Common myeloid progenitor, CD34-positive (primary cell): ENCODE results near the gene NT5C3A.

Source experiments
- CTCF ChIA-PET: fragments of 350-600 bp; sonication (Branson Sonifier 250); formaldehyde crosslinking; loops from one replicate; lab custom pipeline; 2021; ENCODE audit warnings: antibody characterized with exemption; lab: Charles Lee
- POLR2A ChIA-PET: fragments of 350-600 bp; sonication (Branson Sonifier 250); formaldehyde crosslinking; loops from one replicate; lab custom pipeline; 2021; ENCODE audit warnings: antibody characterized with exemption; lab: Charles Lee
- DNase-seq, 3 donors: peaks; one replicate each; pipeline versions ENCODE4 v3.0.0 to v3.0.0-alpha.2; 2013
- H3K27ac ChIP-seq, 2 experiments: 1 replicate in 1 of 2; 2 replicates in 1 of 2; pipeline ENCODE4 v1.7.0; 2013; ENCODE audit warnings: inconsistent platforms in 2 of 2, low read length in 2 of 2, mild to moderate bottlenecking in 2 of 2, low read depth in 1 of 2, moderate library complexity in 1 of 2; ENCODE audit not compliant: severe bottlenecking in 2 of 2, insufficient read depth in 1 of 2, poor library complexity in 1 of 2
- H3K27me3 ChIP-seq, 5 experiments: replicated peaks in 2 of 5; 1 replicate in 3 of 5; 2 replicates in 2 of 5; pipeline versions ENCODE4 v1.6.1 to v1.7.0; 2013; ENCODE audit warnings: low read length in 4 of 5, mild to moderate bottlenecking in 2 of 5, moderate library complexity in 2 of 5, inconsistent platforms in 1 of 5; ENCODE audit not compliant: insufficient read depth in 5 of 5, control insufficient read depth in 4 of 5
- H3K36me3 ChIP-seq, 4 experiments: 1 replicate in 2 of 4; 2 replicates in 2 of 4; pipeline versions ENCODE4 v1.6.1 to v1.7.0; 2013; ENCODE audit warnings: low read length in 3 of 4, control low read depth in 1 of 4, mild to moderate bottlenecking in 1 of 4; ENCODE audit not compliant: control insufficient read depth in 4 of 4, insufficient read depth in 4 of 4
- H3K4me1 ChIP-seq, 4 experiments: 1 replicate in 3 of 4; 2 replicates in 1 of 4; pipeline versions ENCODE4 v1.6.1 to v1.7.1; 2013; ENCODE audit warnings: low read length in 3 of 4, mild to moderate bottlenecking in 3 of 4, control low read depth in 1 of 4, inconsistent platforms in 1 of 4, moderate library complexity in 1 of 4; ENCODE audit not compliant: control insufficient read depth in 4 of 4, insufficient read depth in 4 of 4; ENCODE audit errors: control extremely low read depth in 1 of 4
- H3K4me3 ChIP-seq, 7 experiments: 1 replicate in 4 of 7; 2 replicates in 3 of 7; pipeline versions ENCODE4 v1.5.1 to v1.7.0; 2013; ENCODE audit warnings: mild to moderate bottlenecking in 7 of 7, low read length in 6 of 7, moderate library complexity in 6 of 7, inconsistent platforms in 2 of 7, low read depth in 2 of 7, control low read depth in 1 of 7; ENCODE audit not compliant: insufficient read depth in 4 of 7, control insufficient read depth in 1 of 7; ENCODE audit errors: extremely low read depth in 1 of 7
- H3K9me3 ChIP-seq, 5 experiments: 1 replicate in 4 of 5; 2 replicates in 1 of 5; pipeline versions ENCODE4 v1.6.1 to v1.7.1; 2013; ENCODE audit warnings: low read length in 4 of 5, mild to moderate bottlenecking in 2 of 5, inconsistent platforms in 1 of 5, low read depth in 1 of 5, moderate library complexity in 1 of 5; ENCODE audit not compliant: control insufficient read depth in 4 of 5, insufficient read depth in 2 of 5; ENCODE audit errors: control extremely low read depth in 1 of 5
- WGBS: methylation state at CpG from one replicate; pipeline ENCODE4 v1.1.5; 2013; ENCODE audit not compliant: insufficient coverage; 5-methylcytosine and 5-hydroxymethylcytosine counted together

Gene NT5C3A

GRCh38 chr7:33039257-33039902 is 23.2 kb downstream of the NT5C3A start:
- Histone ChIP-seq H3K27me3 (no peaks in the 10 kb centered on the region), H3K27ac (peak overlapping the region in 1 of 2 experiments; percentile 29), H3K9me3 (no peaks in the 10 kb centered on the region), H3K4me1 (peaks cover 20 to 52% (median 34%) of the 10 kb centered on the region in 4 experiments), H3K4me3 (peak overlapping the region in 6 of 7 experiments; percentile 35 to 75 (median 61)), H3K36me3 (peaks cover 3 to 5% (median 3%) of the 10 kb centered on the region in 4 experiments)
- CTCF ChIA-PET, result interaction anchor here (0.6 to 2.8 kb wide), 9 partner anchors 10 to 239 kb away, joined by 3 to 22 read pairs (median 4); partner anchors contain the start of gene RP9
- WGBS, result no CpG with 5 or more reads among the region's 5 CpGs
- POLR2A ChIA-PET, result interaction anchor here (0.6 to 1.2 kb wide), 2 partner anchors 10 to 164 kb away, joined by 3 to 4 read pairs; no protein-coding TSS in a partner anchor
- DNase-seq, result peak in 2 of 3 donors; percentile 52 to 66

GRCh38 chr7:33038639-33039038 is 23.9 kb downstream of the NT5C3A start:
- POLR2A ChIA-PET, result interaction anchor here (1.2 kb wide), 1 partner anchor 163 kb away, joined by 3 read pairs; no protein-coding TSS in a partner anchor
- DNase-seq, result no peak
- peaks cover 3 to 6% (median 4%) of the 10 kb centered on the region in 4 experiments for H3K36me3 ChIP-seq
- no peaks in the 10 kb centered on the region for H3K27me3 ChIP-seq
- peaks cover 19 to 46% (median 32%) of the 10 kb centered on the region in 4 experiments for H3K4me1 ChIP-seq
- no peak overlapping the region for H3K27ac ChIP-seq
- WGBS, result 40% methylated on average over 2 of the region's 2 CpGs
- CTCF ChIA-PET, result interaction anchor here (2.6 to 2.8 kb wide), 3 partner anchors 11 to 16 kb away, joined by 10 to 22 read pairs (median 13); no protein-coding TSS in a partner anchor
- H3K9me3 ChIP-seq, result no peaks in the 10 kb centered on the region
- peak overlapping the region in 2 of 7 experiments; percentile 57 to 75 for H3K4me3 ChIP-seq

GRCh38 chr7:33035776-33036175 is 26.8 kb downstream of the NT5C3A start:
- WGBS, result 100% methylated on average over 1 of the region's 2 CpGs
- POLR2A ChIA-PET, result interaction anchor here (0.6 kb wide), 1 partner anchor 12 kb away, joined by 3 read pairs; no protein-coding TSS in a partner anchor
- H3K4me3 ChIP-seq, result no peak overlapping the region
- no peaks in the 10 kb centered on the region for H3K9me3 ChIP-seq
- H3K4me1 ChIP-seq, result peaks cover 7 to 25% (median 18%) of the 10 kb centered on the region in 4 experiments
- CTCF ChIA-PET, result interaction anchor here (1.1 kb wide), 1 partner anchor 9 kb away, joined by 4 read pairs; no protein-coding TSS in a partner anchor
- H3K27ac ChIP-seq, result no peak overlapping the region
- no peak for DNase-seq
- peaks cover 3 to 5% (median 3%) of the 10 kb centered on the region in 4 experiments for H3K36me3 ChIP-seq
- no peaks in the 10 kb centered on the region for H3K27me3 ChIP-seq

- Histone ChIP-seq H3K4me3 (no peak overlapping the region), H3K4me1 (no peaks in the 10 kb centered on the region), H3K9me3 (no peaks in the 10 kb centered on the region), H3K27ac (no peak overlapping the region), H3K36me3 (peaks cover 9 to 57% (median 30%) of the 10 kb centered on the region in 4 experiments), H3K27me3 (no peaks in the 10 kb centered on the region)
- ChIA-PET POLR2A (no interaction called here), CTCF (interaction anchor here (1.7 kb wide), 1 partner anchor 24 kb away, joined by 5 read pairs; no protein-coding TSS in a partner anchor)
- DNase-seq, result no peak
- WGBS, result 92% methylated on average over 1 of the region's 4 CpGs
Observed at GRCh38 chr7:33024189-33024757, 38.3 kb downstream of the NT5C3A start.

DNA sequence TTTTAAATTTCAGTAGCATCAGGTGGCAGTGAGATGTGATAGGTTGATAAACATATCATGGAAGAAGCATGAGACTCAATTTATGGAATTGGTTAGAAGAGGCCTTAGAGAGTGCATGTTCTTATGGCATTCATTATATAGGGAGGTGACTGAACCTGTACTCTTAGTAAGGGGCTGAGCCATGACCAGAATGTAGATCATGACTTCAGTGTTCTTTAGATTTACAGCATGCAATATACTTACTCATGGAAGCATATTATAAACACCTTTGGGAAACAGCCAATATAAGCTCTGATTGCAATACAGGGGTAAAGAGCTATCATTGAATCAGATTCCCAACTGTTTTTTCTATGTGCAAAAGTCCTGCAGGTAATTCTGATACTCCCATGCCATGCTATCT is 50.2 kb downstream of the NT5C3A start:
- peaks cover 15 to 51% (median 21%) of the 10 kb centered on the region in 4 experiments for H3K36me3 ChIP-seq
- ChIA-PET CTCF (interaction anchor here (1.0 to 1.8 kb wide), 3 partner anchors 17 to 96 kb away, joined by 3 to 4 read pairs (median 3); no protein-coding TSS in a partner anchor), POLR2A (no interaction called here)

GRCh38 chr7:33009734-33010133 is 52.8 kb downstream of the NT5C3A start:
- Histone ChIP-seq H3K4me3 (no peak overlapping the region), H3K27ac (no peak overlapping the region), H3K36me3 (peaks cover 10 to 28% (median 15%) of the 10 kb centered on the region in 4 experiments), H3K4me1 (peaks cover 0 to 4% (median 0%) of the 10 kb centered on the region in 4 experiments), H3K9me3 (no peaks in the 10 kb centered on the region), H3K27me3 (no peaks in the 10 kb centered on the region)
- ChIA-PET POLR2A (no interaction called here), CTCF (interaction anchor here (1.0 kb wide), 1 partner anchor 16 kb away, joined by 3 read pairs; no protein-coding TSS in a partner anchor)
- WGBS, result 89% methylated on average over 1 of the region's 2 CpGs
- DNase-seq, result no peak

More for the DNA sequence above, 50.2 kb downstream of the NT5C3A start:
- Histone ChIP-seq H3K9me3 (no peaks in the 10 kb centered on the region), H3K4me3 (no peak overlapping the region), H3K27ac (no peak overlapping the region), H3K4me1 (peaks cover 0 to 4% (median 0%) of the 10 kb centered on the region in 4 experiments), H3K27me3 (no peaks in the 10 kb centered on the region)
- no peak for DNase-seq
